ENCODE results near the gene HCAR2.

Gene HCAR2

GRCh38 chr12:122651520-122652224 lies 51.5 kb downstream of the HCAR2 start:
- H3K4me3 ChIP-seq, result no peak overlapping the region
- TF ChIP-seq Cebpa-rat (IDR thresholded peaks at IDR 0.05), result no peak
- H3K27ac ChIP-seq, result peak overlapping the region in 7 of 11 experiments; percentile 6 to 84 (median 69); a peak in 10 of 22 replicates
- H3K9ac ChIP-seq, result peak overlapping the region in 1 of 11 experiments; percentile 11; a peak in 1 of 22 replicates
- H3K27me3 ChIP-seq, result no peaks in the 10 kb centered on the region
- H3K4me1 ChIP-seq, result peaks cover 15 to 51% (median 35%) of the 10 kb centered on the region in 10 experiments
- peak overlapping the region in 1 of 11 experiments; percentile 64; a peak in 2 of 22 replicates for H3K4me2 ChIP-seq
- H3K9me3 ChIP-seq (replicated peaks in 1 of 11), result no peaks in the 10 kb centered on the region
- H3K36me3 ChIP-seq, result no peaks in the 10 kb centered on the region; a peak in 1 of 22 replicates
- H4K20me1 ChIP-seq, result no peaks in the 10 kb centered on the region

All from BLaER1 treated with 17β-estradiol and CSF1 and Interleukin-3, amounts not matched to agents 10 nM and 100 nM (cell line).